Stimulated activated CD4-positive, alpha-beta T cell treated with anti-CD3 and anti-CD28 coated beads, TNF-alpha, amount 100 ng/mL, for 4 hours (primary cell): ENCODE data around the gene PLD6.
"Not testable (repeated sequence)": the region's sequence is repeated elsewhere in the genome, so short reads cannot be mapped to it uniquely, and the experiment has no call there.

ENCODE experiments used
- DNase-seq, 3 experiments: peaks; one replicate each; pipeline ENCODE4 v3.0.0-alpha.2; 2020; ENCODE audit warnings: low read depth in 3 of 3

Gene PLD6, protein sequence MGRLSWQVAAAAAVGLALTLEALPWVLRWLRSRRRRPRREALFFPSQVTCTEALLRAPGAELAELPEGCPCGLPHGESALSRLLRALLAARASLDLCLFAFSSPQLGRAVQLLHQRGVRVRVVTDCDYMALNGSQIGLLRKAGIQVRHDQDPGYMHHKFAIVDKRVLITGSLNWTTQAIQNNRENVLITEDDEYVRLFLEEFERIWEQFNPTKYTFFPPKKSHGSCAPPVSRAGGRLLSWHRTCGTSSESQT

DNA sequence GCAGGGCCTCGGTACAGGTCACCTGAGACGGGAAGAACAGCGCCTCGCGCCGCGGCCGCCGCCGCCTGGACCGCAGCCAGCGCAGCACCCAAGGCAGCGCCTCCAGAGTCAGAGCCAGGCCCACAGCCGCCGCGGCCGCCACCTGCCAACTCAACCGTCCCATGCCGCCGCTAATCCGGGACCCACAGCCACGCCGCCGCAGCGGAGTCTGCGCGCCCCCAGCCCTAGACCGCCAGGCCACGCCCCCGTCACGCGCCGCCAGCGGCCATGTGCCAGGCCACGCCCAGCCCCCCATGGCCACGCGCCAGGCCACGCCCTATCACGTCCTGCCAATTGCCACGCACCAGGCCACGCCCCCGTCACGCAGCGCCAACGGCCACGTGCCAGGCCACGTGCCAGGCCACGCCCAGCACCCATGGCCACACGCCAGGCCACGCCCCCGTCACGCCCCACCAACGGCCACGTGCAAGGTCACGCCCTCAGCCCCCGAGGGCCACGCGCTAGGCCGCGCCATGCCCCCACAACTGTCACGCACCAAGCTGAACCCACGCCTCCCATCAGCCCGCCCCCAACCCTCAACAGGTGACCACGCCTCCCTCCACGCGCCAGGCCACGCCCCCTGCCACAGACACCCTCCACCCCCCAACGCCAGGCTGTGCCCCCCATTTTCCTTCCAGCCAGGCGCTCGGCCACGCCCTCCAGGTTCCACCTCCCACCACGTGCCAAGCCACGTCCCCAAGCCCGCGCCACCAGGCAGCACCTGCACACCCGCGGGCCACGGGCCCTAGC, at the start of gene PLD6:
Gene PLD6, minus strand, starts transcription at position 210 of the 789 bp plus-strand sequence. Its CDS starts 47 bp downstream, at position 163.
- DNase-seq = peak; percentile 80 to 91 (median 89)

DNA sequence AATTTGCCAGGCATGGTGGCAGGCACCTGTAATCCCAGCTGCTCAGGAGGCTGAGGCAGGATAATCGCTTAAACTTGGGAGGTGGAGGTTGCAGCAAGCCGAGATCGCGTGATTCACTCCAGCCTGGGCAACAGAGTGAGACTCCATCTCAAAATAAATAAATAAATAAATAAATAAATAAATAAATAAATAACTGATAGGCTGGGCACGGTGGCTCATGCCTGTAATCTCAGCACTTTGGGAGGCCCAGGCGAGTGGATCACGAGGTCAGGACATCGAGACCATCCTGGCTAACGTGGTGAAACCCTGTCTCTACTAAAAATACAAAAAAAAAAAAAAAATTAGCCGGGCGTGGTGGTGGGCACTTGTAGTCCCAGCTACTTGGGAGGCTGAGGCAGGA, 49.6 kb upstream of the PLD6 start:
- DNase-seq = not testable (repeated sequence)

DNA sequence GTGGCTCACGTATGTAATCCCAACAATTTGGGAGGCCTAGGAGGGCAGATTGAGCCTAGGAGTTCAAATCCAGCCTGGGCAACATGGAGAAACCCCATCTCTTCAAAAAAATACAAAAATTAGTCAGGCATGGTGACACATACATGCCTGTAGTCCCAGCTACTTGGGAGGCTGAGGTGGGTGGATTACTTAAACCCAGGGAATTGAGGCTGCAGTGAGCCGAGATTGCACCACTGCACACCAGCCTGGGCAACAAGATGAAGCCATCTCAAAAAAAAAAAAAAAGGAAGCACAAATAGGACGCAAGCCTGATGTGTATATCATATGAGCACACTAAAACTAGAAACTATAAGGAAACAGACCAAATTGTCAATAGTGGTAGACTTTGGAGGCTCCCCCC, 47.9 kb upstream of the PLD6 start:
- no peak for DNase-seq

DNA sequence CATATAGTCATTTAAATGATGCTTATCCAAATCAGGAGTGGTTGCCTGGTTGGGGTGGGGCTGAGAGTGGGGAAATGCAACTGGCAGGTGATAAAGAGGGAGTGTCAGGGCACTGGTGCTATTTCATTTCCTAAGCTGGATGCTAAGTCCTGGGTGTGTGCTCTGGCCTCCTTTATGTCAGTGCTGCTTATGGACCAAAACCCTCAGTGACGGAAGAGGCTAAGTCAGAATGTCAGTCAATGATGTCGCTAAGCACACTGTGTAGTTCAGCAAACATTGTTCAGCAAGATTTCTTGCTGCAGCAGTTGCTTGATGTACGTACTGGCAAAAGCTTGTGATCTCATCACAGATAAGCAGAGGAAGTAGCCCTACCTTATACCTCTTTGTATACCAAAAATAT, 47.3 kb upstream of the PLD6 start:
- no peak for DNase-seq

DNA sequence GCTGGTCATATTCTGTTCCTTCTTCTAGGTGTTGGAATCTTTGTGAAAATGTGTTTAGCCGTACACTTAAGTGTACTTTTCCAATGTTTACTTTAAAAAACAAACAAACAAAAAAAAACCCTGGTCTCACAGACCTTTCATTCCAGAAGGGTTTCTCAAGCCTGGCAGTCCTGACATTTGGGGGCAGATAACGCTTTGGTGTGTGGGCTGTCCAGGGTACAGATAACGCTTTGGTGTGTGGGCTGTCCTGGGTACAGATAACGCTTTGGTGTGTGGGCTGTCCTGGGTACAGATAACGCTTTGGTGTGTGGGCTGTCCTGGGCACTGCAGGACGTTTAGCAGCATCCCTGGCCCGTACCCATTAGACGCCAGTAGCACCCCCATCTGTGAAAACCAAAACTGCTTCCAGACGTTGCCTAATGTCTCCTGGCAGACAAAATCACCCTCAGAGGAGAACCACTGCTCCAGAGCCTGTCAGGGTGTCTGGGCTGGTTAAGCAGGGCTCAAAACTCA, 46.1 kb upstream of the PLD6 start:
- DNase-seq = no peak

DNA sequence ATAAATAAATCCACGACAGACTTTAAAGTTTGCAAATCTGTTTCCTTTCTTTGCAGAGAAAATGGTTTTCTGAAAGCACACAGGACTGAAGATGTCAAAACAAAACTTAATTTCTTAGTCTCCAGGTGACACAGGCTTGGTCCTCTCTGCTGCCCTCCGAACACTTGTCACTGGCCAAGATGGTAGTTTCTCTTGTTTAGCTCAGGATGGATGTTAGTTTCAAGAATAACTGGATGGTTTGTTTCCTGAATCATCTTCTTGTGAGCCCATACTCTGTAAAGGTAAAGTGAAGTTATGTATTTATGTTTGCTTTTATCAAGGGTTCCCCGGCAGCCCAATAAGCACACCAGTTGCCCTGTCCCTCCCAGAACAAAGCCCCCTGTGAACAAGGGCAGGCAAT, 40.7 kb upstream of the PLD6 start:
- DNase-seq = no peak

DNA sequence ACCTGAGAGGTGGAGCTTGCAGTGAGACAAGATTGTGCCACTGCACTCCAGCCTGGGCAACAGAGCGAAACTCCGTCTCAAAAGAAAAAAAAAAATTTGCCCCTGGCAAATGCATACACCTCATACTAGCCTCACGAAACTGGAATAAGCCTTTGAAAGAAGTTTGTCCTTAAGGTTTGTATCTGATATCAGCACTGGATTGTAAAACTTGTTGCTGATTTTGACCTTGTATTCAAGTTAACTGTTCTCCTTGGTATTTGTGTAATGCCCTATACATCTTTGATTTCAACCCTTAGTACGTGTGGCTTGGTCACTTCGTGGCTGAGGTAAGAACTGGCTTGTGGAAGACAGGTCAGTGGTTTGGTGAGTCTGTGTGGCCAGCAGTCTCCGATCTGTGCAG, 37.0 kb upstream of the PLD6 start:
- no peak for DNase-seq

DNA sequence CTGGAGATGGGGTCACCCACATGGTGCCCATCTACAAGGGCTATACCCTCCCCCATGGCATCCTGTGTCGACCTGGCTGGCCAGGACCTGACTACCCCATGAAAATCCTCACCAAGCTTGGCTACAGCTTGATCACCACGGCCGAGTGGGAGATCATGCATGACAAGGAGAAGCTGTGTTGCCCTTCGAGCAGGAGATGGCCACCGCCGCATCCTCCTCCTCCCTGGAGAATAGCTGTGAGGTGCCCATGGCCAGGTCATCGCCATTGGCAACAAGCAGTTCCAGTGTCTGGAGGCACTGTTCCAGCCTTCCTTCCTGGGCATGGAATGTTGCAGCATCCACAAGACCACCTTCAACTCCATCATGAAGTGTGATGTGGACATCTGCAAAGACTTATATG, 36.1 kb upstream of the PLD6 start:
- no peak for DNase-seq

DNA sequence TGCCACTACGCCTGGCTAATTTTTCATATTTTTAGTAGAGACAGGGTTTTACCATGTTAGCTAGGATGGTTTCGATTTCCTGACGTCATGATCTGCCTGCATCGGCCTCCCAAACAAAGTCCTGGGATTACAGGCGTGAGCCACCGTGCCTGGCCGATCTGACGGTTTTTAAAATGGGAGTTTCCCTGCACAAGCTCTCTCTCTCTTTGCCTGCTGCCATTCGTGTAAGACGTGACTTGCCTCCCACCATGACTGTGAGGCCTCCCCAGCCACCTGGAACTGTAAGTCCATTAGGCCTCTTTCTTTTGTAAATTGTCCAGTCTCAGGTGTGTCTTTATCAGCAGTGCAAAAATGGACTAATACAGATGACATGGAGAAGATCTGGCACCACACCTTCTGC, 35.5 kb upstream of the PLD6 start:
- DNase-seq = no peak

DNA sequence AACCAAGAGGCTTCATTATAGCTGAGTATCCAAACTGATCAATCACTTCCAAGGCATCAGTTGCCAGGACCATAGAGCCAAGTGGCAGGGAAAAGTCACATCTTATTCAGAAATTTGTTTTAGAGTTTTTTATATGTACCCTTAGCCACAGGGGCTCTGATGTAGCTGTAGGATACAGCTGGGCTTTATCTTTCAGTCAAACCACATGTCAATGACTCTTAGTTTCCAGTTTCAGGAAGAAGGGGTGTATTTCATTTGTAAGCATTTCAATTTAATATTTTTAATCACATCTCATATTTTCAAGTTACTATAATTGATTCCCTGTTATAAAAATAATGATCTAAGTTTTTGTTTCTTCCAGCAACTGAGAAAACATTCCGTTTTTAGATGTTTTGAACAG, 33.7 kb upstream of the PLD6 start:
- no peak for DNase-seq

DNA sequence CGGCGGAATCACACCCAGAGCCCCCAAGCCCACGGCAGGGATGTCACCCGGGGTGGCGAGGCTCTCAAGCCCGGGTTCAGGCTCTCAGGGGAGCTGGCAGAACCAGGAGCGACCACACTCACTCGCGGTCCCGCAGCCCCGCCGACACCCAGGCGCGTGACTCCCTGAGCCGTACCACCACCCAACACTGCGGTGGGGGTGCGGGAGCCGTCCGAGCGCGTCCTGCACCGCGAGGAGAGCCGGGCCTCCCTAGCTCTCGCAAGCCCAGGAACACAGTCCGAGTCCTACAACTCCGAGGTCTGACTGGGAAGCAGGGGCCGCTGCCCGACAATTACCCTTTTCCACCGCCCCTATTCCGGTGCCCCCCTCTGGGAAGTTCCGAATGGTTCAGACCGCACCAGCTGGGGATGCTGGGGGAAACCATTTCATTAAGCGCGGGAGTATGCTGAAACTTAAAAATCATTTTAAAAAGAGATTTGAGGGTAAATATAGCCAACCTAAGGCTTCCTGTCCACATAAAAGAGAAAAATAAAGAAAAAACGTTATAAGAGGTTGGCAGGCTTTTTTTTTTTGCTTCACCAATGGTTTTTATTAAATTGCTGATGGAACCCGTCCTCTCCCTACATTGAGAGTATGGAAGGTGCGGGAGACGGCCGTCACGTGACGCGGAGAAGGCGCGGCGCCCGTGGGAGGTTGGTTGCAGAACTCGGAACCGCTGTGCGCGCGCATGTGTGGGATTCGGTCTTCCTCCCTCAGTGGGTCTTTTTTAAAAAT, 31.1 kb upstream of the PLD6 start, which contains the start of gene FLCN:
Gene FLCN, minus strand, starts transcription at position 143 of the 774 bp plus-strand sequence. CDS start 9,031 bp downstream, outside the sequence.
- DNase-seq = peak; percentile 80 to 86 (median 85)

DNA sequence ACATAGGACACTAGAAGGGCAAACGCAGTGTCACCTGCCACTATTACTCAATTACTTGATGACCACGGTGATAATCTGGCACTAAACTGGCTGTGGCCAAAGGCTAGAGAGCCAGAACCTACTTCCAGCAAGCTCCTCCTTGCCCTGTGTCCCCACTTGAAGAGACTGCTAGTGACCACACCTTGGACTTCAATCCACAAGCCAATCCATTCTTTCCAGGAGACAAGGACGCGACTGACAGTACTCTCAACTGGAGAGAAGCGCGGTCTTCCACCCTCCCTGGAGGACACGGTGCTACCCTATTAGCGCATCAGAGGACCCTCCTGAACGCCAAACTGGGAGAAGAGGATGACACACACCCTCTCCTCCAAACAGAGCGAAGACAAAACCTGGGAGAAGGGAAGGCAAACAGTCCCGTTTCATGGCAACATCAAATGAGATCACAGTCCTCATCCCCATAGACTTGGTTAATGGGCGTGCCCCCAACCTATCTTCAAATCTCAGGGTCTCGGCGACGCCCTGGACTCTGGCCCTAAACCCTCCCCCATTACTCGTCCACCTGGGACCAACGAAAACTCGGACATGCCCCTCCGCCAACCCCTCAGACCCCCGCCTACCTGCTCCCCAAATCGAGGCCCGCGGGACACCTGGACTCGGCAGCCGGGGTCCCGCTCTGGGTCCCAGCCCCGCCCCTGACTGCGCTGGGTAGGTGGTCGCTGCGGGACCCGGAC, 30.3 kb upstream of the PLD6 start:
- DNase-seq = no peak

DNA sequence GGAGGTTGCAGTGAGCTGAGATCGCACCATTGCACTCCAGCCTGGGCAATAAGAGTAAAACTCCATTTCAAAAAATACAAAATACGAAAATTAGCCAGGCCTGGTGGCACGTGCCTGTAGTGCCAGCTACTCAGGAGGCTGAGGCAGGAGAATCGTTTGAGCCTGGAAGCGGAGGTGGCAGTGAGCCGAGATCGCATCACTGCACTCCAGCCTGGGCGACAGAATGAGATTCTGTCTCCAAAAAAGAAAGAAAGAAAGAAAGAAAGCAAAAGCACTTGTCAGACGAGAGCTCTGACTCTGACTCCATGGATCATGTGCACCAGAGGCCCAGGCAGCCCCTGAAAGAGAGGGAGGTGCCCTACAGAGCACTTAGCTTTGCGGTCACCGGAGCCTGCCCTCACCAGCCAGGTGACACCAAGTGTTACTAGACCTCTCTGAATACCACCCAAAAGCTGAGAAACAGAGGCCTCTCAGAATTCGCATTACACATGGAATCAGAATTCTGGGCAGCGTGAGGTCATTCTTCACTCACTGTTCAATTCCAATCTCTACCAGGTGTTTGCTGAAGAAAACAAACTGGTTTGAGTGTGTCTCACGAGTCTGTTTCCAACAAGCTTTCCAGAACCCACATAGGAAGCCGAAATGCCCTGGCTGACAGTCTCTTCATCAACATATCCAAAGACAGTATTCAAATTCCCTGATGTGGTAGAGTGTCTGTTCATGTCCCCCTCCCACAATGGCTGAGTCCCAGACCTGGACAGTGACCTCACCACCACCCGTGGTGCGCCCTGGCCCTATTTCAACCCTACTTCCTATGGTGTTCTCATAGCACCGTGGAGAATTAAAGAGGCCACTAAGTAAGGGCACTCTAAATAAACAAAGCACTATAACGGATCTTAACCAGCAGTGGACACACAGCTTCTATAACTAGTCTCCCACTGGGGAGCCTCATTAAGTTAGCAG, 29.4 kb upstream of the PLD6 start:
- no peak for DNase-seq

DNA sequence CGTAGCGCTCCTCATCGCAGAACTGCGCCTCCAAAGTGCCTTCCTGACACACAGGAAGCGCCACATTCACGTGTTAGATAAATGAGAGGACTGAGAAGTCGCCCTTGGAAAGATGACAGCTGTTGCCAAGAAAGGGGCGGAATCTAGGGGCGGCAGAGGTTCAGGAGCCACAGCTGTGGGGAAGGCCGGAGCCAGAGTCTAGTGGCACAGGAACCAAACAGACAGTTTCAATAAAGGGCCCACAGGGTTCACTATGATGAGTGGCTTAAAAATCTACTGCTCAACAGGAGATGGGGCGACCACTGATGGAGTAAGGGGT, 26.1 kb upstream of the PLD6 start:
- no peak for DNase-seq

DNA sequence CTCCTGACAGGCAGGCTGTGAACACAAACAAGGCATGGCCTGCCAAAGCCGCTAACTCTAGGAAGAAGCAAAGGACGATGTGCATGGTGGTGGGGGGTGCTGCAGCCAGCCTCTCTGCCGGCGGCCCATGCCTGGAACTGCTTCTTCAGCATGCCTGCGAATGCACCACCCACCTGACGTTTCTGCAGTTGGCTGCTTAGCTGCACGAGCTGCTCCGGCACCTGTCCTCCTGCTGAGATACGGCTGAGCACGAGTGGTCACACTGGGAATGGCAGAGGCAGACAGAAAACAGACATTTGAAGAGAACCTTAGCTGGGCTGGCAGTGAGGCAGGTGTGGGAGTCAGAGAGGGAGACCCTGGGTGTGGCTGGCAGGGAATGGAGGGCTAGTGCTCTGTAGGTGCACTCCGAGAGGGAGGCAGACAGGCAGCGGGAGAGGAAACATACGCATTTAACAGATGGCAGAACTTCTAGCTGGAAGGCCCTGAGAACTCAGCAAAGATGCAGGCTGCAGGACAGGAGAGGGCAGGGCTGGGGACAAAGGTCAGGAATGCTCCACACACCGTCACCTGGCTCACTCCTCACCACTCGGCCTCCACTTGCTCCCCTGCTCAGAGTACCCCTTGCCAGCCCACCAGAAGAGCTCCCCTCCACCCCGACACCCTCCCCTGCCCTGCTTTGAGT, 25.6 kb upstream of the PLD6 start:
- DNase-seq = no peak

DNA sequence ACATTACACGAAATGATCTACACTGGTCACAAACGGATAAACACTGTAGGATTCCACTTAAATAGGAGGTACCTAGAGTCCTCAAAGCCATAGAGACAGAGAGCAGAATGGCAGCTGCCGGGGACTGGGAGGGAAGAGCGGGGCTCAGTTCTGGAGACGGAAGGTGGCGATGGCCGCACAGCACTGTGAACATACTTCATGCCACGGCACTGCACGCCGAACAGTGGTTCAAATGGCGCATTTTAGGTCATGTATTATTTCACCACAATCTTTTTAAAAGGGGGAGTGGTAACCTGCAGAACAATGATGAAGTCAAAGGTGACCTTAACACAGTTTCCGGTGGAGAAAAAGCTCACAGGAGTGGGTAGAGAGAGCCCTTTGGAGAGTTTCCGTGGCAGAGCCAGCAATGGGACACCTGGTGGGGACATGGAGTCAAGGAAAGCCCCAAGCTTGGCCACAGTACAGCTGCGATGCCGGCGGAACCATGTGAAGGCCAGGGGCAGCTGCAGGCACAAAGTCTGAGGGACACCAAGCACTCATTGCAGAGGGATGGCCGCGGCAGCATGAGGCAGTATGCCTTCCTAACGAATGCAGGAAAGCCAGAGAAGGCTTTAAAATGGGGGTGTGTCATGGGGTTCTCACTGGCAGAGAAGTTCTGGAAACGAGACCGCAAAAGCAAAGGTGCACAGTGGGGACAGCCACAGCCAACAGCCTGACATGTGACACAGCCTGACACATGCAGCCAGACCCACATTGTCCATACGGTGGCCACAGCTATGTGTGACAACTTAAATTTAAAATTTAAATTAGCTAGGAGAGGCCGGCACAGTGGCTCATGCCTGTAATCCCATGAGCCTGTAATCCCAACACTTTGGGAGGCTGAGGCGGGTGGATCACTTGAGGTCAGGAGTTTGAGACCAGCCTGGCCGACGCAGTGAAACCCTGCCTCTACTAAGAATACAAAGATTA, 23.6 kb upstream of the PLD6 start:
- no peak for DNase-seq

DNA sequence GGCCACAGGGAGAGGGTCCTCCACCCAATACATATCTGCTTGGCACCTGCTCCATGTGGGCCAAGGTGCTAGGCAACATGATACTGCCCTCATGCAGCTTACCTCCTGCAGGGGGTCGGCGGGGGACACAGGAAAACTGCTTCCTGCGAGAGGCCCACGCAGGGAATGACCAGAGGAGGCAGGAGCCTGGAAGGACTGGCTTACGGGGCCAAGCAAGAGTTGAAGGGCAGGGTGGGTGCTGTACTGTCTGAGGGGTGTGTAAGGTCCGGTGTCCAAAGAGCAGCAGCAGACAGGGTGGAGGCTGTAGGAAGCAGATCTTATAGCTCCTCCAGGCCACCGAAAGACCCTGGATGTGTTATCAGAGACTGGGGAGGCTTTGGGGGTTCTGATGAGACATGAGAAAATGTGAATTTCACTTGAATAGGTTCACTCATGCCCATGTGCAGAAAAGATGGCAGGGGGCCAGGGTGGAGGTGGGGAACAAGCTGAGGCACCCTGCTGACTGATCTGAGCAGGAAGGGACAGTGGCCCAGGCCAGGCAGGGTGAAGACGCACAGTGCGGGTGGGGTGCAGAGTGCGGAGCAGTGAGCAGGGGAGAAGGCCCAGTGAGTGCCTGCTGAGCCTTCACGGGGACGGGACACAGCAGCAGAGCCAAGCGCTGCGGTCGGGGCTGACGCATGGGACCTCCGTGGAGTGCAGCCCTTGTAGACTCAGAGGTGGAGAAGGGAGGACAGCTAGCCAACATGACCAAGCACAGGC, 22.6 kb upstream of the PLD6 start:
- DNase-seq = no peak
